NCI-H2196 (cell line): ENCODE measurements around the gene LONP2.
"Not testable (repeated sequence)": the region's sequence is repeated elsewhere in the genome, so short reads cannot be mapped to it uniquely, and the experiment has no call there.

Source experiments
- DNase-seq: peaks from one replicate; lab custom pipeline; 2025; ENCODE audit not compliant: unreplicated experiment; lab: John Stamatoyannopoulos, UW

Gene LONP2

GRCh38 chr16:48330189-48330840 lies 86.2 kb downstream of the LONP2 start:
- DNase-seq = no peak

- DNase-seq = no peak
These were observed 86.7 kb downstream of the LONP2 start for GRCh38 chr16:48330841-48331192.

- DNase-seq = no peak
These were observed 88.9 kb downstream of the LONP2 start for GRCh38 chr16:48332978-48333377.

- no peak for DNase-seq
These were observed 90.2 kb downstream of the LONP2 start for GRCh38 chr16:48334325-48334724.

GRCh38 chr16:48335961-48336360 lies 91.9 kb downstream of the LONP2 start:
- no peak for DNase-seq

- no peak for DNase-seq
These were observed 96.0 kb downstream of the LONP2 start for GRCh38 chr16:48340054-48340453.

- DNase-seq = no peak
These were observed 98.5 kb downstream of the LONP2 start for GRCh38 chr16:48342591-48342990.

- no peak for DNase-seq
These were observed 103.2 kb downstream of the LONP2 start for GRCh38 chr16:48347191-48347865.

- DNase-seq = no peak
These were observed 103.9 kb downstream of the LONP2 start for GRCh38 chr16:48347980-48348379.

GRCh38 chr16:48350736-48351135 lies 106.6 kb downstream of the LONP2 start:
- no peak for DNase-seq

GRCh38 chr16:48352648-48353390 lies 108.7 kb downstream of the LONP2 start:
- no peak for DNase-seq

- DNase-seq = peak; percentile 35
These were observed 109.6 kb downstream of the LONP2 start for GRCh38 chr16:48353565-48354163.

GRCh38 chr16:48354385-48354784 lies 110.3 kb downstream of the LONP2 start:
- DNase-seq = not testable (repeated sequence)

- no peak for DNase-seq
These were observed 111.1 kb downstream of the LONP2 start for GRCh38 chr16:48354877-48355855.

GRCh38 chr16:48356633-48357376 lies 112.7 kb downstream of the LONP2 start:
- DNase-seq = no peak

GRCh38 chr16:48358419-48358818 lies 114.3 kb downstream of the LONP2 start:
- DNase-seq = no peak

- no peak for DNase-seq
These were observed 115.9 kb downstream of the LONP2 start for GRCh38 chr16:48359983-48360382.

- no peak for DNase-seq
These were observed 116.9 kb downstream of the LONP2 start for GRCh38 chr16:48361012-48361411.

GRCh38 chr16:48361540-48362144 lies 117.5 kb downstream of the LONP2 start:
- DNase-seq = no peak
